Measurements from ENCODE around the gene EXO1.

EXO1 gene

DNA sequence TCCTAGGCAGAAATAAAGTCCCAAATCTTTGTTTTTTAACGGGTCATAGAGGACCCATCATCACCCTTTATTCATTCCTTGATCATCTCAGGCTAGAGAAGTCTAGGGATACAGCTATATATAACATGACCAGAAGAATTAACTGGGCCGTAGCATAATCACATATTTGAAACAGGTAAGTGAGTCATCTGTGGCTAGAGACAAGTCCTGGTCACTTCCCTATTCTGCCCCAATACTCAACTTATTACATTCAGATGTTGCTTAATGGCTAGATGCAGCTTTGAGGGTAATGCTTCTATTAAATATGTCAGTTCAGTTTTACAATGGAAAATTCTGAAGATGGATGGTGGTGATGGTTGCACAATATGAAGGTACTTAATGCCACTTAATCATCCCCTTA, 47.0 kb downstream of the EXO1 start:
- DNase-seq, result no peak

DNA sequence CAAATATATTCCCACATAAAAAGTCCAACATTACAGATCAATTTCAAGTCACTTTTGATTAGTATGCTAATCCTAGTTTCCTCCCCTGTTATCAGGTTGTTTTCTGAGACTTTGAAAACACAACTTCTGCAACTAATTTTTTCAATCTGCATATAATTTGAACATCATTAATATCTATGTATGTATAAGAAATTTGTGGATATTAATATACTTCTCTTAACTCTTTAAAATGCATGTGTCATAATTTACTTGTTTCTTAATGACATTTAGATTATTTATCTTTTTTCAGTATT, 48.6 kb downstream of the EXO1 start:
- DNase-seq, result no peak

DNA sequence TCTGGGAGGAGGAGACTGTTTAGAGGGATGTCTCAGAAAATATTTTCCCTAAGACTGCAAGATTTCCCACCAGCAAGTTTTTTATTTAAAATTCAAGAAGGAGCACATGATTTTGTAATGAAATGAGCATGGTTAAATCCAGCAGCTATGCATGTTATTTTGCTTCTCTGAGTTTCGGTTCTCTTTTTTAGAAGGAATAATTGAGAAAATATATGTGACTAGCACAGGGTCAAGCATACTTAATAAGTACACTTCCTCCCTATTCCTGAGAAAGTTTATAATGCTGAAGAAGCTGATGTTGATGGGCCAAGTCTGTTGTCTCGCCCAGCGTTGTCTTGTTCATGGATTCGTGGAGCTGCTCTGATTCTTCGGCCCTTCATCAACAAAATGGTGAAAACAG, 51.2 kb downstream of the EXO1 start:
- no peak for DNase-seq

DNA sequence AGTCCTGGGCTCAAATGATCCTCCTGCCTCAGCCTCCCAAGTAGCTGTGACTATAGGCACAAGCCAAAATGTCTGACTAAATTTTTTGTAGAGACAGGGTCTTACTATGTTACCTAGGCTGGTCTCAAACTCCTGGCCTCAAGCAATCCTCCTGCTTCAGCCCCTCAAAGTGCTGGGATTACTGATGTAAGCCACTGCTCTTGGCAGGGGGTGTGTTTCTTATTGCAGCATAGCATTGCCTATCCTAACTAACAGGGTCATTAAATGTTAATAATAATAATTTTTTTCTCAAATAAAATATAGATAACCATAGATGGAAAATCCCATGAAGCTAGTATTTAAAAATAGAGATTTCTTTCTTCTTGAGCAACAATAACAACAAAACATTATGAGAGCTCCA, 52.4 kb downstream of the EXO1 start:
- DNase-seq, result no peak

DNA sequence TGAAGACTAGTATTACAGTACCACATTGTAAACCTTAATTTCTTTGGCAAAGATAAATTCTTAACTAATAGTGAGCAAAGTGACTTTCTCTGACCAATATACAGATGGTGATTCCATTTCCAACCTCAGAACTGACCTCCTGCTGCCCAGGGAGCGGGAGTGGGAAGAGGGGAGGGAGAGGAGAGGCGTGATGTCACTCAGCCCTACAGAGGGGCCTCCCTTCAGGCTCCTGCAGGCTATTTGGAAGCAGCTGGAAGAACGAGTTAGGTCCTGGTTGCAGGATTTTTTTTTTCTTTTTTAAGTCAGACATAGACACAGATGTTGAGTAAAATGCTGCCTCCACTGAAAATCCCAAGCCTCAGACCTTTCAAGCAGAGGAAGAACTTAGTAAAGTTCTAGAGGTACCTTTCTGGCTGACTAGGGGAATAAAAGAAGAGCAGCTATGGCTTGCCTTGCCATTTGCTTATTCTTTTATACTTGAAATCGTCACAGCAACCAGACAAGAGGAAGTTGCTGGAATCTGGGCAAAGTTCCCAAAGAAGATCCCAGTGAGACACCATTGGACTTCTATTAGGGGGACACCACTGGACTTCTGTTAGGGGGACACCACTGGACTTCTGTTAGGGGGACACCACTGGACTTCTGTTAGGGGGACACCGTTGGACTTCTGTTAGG, 54.5 kb downstream of the EXO1 start:
- no peak for DNase-seq

DNA sequence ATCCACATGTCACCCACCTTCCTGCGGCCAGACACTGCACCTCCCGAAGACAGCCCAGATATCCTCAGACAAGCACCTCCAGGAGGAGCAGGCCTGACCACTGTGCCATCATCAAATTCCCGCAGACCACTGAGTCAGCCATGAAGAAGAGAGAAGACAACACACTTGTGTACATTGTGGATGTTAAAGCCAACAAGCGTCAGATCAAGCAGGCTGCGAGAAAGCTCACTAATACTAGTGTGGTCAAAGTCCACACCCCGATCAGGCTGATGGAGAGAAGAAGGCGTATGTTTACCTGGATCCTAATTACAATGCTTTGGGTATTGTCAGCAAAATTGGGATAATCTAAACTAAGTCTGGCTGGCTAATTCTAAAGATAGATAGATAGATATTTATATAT, 68.2 kb downstream of the EXO1 start:
- DNase-seq, result no peak

DNA sequence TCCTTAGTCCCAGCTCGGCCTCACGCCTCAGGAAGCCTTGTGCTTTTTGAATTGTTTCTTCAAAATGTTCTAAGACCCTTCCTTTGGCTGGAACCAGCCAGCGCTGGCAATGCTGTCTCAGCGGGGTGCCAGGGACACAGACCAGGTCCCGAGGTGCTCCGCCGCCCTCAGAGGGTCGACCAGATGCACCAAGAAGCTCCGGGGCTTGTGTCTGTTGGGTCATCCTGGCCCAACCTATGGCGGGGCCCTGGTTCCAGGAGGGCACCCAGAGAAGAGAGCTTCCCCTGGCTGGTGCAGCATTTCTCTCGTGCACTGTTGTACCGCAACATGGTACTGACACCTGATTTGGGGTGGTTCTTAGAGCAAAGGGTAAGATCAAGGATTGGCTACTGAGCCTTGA, 69.5 kb downstream of the EXO1 start:
- no peak for DNase-seq

DNA sequence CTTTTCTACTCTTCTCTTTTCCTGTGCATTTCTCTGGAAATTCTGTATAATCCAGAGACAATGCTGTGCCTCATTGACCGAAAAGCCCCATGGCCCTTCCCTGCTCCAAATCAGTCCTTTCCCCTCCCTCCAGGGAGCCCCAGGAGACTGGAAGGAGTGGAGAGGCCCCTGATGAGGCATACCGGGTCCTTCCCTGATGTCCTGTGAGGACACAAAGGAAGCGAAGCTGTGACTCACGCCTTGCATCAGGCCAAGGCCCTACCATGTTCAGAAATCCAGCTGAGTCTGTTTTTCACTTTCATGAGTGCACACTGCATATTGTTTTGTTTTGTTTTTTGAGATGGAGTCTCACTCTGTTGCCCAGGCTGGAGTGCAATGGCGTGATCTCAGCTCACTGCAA, 70.9 kb downstream of the EXO1 start:
- DNase-seq, result no peak

DNA sequence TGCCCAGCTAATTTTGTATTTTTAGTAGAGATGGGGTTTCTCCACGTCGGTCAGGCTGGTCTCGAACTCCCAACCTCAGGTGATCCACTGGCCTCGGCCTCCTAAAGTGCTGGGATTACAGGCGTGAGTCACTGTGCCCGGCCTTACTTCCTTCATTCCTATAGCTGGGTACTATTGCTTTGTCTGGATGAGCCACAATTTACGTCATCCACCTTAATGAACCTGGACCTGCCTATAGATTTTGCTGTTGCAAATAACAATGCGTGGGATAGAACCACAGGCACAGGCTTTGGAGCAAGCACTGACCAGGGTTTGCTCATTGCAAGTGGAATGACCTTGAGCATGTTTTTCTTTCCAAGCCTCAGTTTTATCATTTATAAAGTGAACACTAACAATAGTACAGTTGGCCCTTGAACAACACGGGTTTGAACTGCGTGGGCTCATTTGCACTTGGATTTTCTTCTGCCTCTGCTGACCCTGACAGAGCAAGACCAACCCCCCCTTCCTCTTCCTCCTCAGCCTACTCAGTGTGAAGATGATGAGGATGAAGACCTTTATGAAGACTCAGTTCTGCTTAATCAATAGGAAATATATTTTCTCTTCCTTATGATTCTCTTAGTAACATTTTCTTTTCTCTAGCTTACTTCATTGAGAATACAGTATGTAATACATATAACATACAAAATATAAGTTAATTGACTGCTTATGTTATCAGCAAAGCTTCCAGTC, 76.2 kb downstream of the EXO1 start:
- no peak for DNase-seq

DNA sequence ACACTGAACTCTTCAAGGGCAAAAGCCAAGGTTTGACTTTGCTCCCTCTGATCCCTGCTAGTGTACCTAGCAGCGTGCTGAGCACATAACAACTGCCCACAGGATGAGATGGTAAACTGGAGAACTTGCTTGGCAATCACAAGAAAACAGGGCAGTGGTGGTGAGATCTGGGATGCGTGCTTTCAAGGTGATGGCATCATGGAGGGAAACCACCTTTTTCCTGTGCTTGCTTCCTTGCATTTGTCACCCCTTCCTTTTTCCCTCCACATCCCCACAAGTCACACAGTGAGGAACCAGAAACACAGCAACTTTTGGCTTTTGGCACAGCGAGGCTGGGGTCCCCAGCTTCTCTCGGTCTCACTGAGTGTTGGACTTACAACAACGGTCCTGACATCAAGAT, 78.1 kb downstream of the EXO1 start:
- DNase-seq, result no peak

DNA sequence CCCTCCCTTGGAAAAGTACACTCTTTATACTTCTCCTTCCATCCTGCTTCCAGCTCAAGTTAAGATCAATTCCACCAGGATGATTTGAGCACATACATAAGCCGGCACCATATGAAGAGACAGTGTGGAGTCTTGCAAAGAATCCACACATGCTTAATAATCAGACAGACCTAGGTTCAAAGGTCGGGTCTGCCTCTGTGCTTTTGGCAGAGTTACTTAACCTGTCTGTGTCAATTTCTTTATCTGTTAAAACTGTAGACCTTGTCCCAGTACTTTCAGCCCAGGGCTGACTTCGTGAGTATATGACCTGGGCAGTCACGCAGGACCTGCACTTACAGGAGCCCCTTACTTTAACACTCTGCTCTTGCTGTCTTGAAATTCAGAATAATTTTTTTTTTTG, 79.3 kb downstream of the EXO1 start:
- DNase-seq, result no peak

DNA sequence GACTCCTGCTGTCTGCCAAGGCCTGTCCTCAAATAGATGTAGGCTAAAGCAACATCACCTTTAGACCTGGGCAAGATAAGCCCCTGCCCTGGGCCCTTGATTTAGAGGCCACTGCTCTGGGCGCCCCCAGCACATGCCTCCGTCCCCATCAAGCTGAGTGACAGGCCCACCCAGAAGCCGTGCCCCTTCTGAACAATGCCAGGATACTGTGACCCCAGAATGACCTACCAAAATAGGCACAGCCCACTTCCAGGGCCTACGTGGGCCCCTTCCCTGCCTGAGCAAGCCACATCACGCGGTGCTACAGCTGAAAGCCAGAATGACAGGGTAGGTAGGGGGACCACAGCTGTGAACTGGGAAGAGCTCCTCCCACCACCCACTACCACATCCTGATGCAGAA, 84.8 kb downstream of the EXO1 start:
- no peak for DNase-seq

DNA sequence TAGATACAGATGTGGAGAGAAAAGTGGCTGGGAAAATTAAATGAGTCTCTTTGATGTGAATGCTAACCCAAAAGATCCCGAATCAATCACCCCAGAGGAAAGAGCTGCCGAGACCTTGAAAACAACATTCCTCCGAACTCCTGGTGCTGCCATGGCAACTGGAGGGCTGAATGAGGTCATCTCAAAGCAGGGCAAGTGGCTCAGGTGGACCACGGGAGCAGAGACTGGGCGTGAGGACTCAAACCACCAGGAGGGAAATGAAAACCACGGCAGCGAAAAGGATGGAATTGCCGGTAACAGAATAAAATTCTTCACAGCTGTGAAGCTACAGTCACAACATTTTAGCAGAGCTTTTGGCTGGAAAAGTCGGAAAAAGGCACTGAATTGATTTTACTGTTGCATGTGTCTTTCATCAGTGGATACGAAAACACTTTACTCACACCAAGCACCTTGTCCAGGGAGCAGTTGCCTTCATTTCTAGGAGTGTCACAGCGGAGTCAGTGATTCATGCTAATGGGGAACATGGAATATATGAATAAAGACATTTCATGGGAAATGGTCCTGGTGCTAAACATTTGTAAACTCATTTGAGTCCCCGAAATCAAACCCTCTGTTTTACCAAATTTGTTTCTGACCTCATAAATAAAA, 86.3 kb downstream of the EXO1 start:
- DNase-seq, result no peak

DNA sequence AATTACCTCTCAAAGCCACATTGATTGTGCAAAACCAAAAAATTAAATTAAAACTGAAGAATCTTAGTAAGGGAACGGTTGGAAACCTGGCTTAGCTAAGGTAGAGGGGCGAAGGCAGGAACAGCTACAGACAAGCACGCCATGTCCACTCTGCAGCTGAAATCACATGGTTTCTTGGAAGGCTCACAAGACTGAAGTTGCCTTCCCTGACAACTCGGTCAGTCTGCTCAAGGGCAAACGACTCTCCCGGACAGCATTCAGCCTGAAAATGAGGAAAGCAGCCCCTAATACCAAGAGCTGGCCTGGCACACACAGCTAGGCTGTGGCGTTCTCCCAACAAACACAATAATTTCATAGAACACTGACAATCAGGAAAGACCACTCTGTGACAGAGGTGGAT, 86.9 kb downstream of the EXO1 start:
- no peak for DNase-seq

Data from NCI-H1048 (cell line).